Liver (tissue), 3 donors: ENCODE measurements around the gene CDH9.

Experiments
- EGR1 ChIP-seq, 2 donors: IDR thresholded peaks; 2 replicates each; pipeline ENCODE4 v1.6.1; 2016 to 2018; ENCODE audit warnings: antibody characterized with exemption in 2 of 2, low read depth in 2 of 2
- TF ChIP-seq, protein P1 (sequence below): fragments of 150-350 bp; IDR thresholded peaks from 2 replicates; pipeline ENCODE4 v1.5.1; 2017; ENCODE audit warnings: improper control_type of control experiment, low read depth, low read length; ENCODE audit not compliant: missing input control
- donor health status: healthy.
- donor health status: healthy.

DNA sequence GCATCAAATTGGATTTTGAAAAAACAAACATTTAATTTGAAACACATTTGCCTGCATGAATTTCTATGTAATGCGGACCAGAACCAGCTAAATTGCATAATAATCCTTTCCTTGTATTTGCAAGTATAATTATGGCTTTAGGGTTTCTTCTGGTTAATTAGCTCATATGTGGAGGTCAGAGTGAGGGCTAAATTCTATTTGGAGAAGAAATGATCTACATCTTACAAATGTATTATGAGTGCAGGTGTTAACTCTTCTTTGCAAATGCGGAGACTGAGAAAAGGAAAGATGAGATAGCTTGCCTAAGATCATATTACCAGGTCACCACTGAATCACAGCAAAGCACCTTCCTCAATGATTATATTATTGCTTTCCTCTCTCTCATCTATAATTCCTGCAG is 194.7 kb downstream of the CDH9 start:
- TF ChIP-seq, protein P1, sequence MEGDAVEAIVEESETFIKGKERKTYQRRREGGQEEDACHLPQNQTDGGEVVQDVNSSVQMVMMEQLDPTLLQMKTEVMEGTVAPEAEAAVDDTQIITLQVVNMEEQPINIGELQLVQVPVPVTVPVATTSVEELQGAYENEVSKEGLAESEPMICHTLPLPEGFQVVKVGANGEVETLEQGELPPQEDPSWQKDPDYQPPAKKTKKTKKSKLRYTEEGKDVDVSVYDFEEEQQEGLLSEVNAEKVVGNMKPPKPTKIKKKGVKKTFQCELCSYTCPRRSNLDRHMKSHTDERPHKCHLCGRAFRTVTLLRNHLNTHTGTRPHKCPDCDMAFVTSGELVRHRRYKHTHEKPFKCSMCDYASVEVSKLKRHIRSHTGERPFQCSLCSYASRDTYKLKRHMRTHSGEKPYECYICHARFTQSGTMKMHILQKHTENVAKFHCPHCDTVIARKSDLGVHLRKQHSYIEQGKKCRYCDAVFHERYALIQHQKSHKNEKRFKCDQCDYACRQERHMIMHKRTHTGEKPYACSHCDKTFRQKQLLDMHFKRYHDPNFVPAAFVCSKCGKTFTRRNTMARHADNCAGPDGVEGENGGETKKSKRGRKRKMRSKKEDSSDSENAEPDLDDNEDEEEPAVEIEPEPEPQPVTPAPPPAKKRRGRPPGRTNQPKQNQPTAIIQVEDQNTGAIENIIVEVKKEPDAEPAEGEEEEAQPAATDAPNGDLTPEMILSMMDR = no peak
- TF ChIP-seq EGR1 (IDR thresholded peaks at IDR 0.05; ENCODE audit: low read depth in 2 of 2) = no peak
